Measurements from ENCODE around the gene SGSM1. TPM values are rescaled to one million over a fixed set of nuclear protein-coding genes. Genes with fewer than 3 reads are reported as not detected.

Gene SGSM1
- total RNA-seq, 2 donors from 2014 or later: 1.4 to 1.9 TPM

GRCh38 chr22:24801901-24802465, 4.0 kb upstream of the SGSM1 start:
- DNase-seq (ENCODE audit: low spot score): no peak
- intact Hi-C loops (cut with DNase I): no loop called here

- intact Hi-C loops (cut with DNase I): no loop called here
- no peak for DNase-seq (ENCODE audit: low spot score)
Measured at GRCh38 chr22:24803064-24803542, 2.9 kb upstream of the SGSM1 start.

GRCh38 chr22:24806663-24807001, 621 bp downstream of the SGSM1 start:
- intact Hi-C loops (cut with DNase I): no loop called here
- no peak for DNase-seq (ENCODE audit: low spot score)

- intact Hi-C loops (cut with DNase I): no loop called here
- DNase-seq (ENCODE audit: low spot score): peak; percentile 82
Measured at GRCh38 chr22:24807284-24807950, 1.4 kb downstream of the SGSM1 start.

GRCh38 chr22:24809331-24809730, 3.3 kb downstream of the SGSM1 start:
- intact Hi-C loops (cut with DNase I): no loop called here
- no peak for DNase-seq (ENCODE audit: low spot score)

GRCh38 chr22:24810043-24810749, 4.2 kb downstream of the SGSM1 start:
- no peak for DNase-seq (ENCODE audit: low spot score)
- intact Hi-C loops (cut with DNase I): no loop called here

GRCh38 chr22:24812950-24813775, 7.2 kb downstream of the SGSM1 start:
- intact Hi-C loops (cut with DNase I): loop anchor here in 1 of 2 donors (1.0 kb wide), 1 partner anchor 15 kb away; no protein-coding TSS in a partner anchor
- no peak for DNase-seq (ENCODE audit: low spot score)

GRCh38 chr22:24813861-24814770, 8.1 kb downstream of the SGSM1 start:
- intact Hi-C loops (cut with DNase I): loop anchor here in 1 of 2 donors (1.0 kb wide), 1 partner anchor 14 kb away; no protein-coding TSS in a partner anchor

GRCh38 chr22:24816806-24817205, 10.8 kb downstream of the SGSM1 start:
- DNase-seq (ENCODE audit: low spot score): peak; percentile 17
- intact Hi-C loops (cut with DNase I): loop anchor here in 1 of 2 donors (5.0 kb wide), 1 partner anchor 1015 kb away; no protein-coding TSS in a partner anchor

More at GRCh38 chr22:24813861-24814770, 8.1 kb downstream of the SGSM1 start:
- no peak for DNase-seq (ENCODE audit: low spot score)

GRCh38 chr22:24819487-24819886, 13.5 kb downstream of the SGSM1 start:
- intact Hi-C loops (cut with DNase I): loop anchor here in 1 of 2 donors (5.0 kb wide), 1 partner anchor 1017 kb away; no protein-coding TSS in a partner anchor
- DNase-seq (ENCODE audit: low spot score): no peak

GRCh38 chr22:24819911-24820461, 14.0 kb downstream of the SGSM1 start:
- intact Hi-C loops (cut with DNase I): loop anchor here in 1 of 2 donors (5.0 kb wide), 1 partner anchor 1018 kb away; no protein-coding TSS in a partner anchor

GRCh38 chr22:24822471-24822870, 16.5 kb downstream of the SGSM1 start:
- intact Hi-C loops (cut with DNase I): no loop called here

More at GRCh38 chr22:24819911-24820461, 14.0 kb downstream of the SGSM1 start:
- peak; percentile 81 for DNase-seq (ENCODE audit: low spot score)

GRCh38 chr22:24823787-24824186, 17.8 kb downstream of the SGSM1 start:
- intact Hi-C loops (cut with DNase I): no loop called here
- no peak for DNase-seq (ENCODE audit: low spot score)

More at GRCh38 chr22:24822471-24822870, 16.5 kb downstream of the SGSM1 start:
- peak; percentile 19 for DNase-seq (ENCODE audit: low spot score)

GRCh38 chr22:24824250-24824649, 18.2 kb downstream of the SGSM1 start:
- peak; percentile 16 for DNase-seq (ENCODE audit: low spot score)

GRCh38 chr22:24824915-24825314, 18.9 kb downstream of the SGSM1 start:
- DNase-seq (ENCODE audit: low spot score): no peak
- intact Hi-C loops (cut with DNase I): no loop called here

More at GRCh38 chr22:24824250-24824649, 18.2 kb downstream of the SGSM1 start:
- intact Hi-C loops (cut with DNase I): no loop called here

GRCh38 chr22:24826710-24827285, 20.8 kb downstream of the SGSM1 start:
- DNase-seq (ENCODE audit: low spot score): peak; percentile 52
- intact Hi-C loops (cut with DNase I): no loop called here

- DNase-seq (ENCODE audit: low spot score): peak; percentile 66
- intact Hi-C loops (cut with DNase I): no loop called here
Measured at GRCh38 chr22:24827296-24827695, 21.3 kb downstream of the SGSM1 start.

Data from posterior vena cava (tissue), 2 donors.